GM23338 (cell line): ENCODE data around the gene DNAJC19. TPM values are rescaled to one million over a fixed set of nuclear protein-coding genes. Genes with fewer than 3 reads are reported as not detected.

Experiments
- ATAC-seq: fragments of 200-7000 bp; cut with Tn5 transposase; 3 replicates; pipeline ENCODE4 v1.9.1; 2020
- DNase-seq: peaks from one replicate; pipeline ENCODE4 v3.0.0-alpha.2; 2015; ENCODE audit warnings: low spot score
- H2AFZ ChIP-seq: fragments of 200-600 bp; sonication (generic); 2 replicates; pipeline ENCODE4 v1.8.0; 2016; ENCODE audit warnings: antibody characterized with exemption, mild to moderate bottlenecking, moderate library complexity
- H3F3A ChIP-seq: fragments of 200-600 bp; sonication (generic); replicated peaks from 2 replicates; pipeline ENCODE4 v1.8.0; 2017; ENCODE audit warnings: antibody characterized with exemption, mixed run types, low read depth
- H3K27ac ChIP-seq: fragments of 200-600 bp; sonication (generic); 2 replicates; pipeline ENCODE4 v1.6.1; 2016; ENCODE audit warnings: low read depth
- H3K27me3 ChIP-seq: fragments of 200-600 bp; sonication (generic); 2 replicates; pipeline ENCODE4 v1.8.0; 2016; ENCODE audit warnings: mild to moderate bottlenecking, mixed run types, moderate library complexity; ENCODE audit not compliant: insufficient read depth
- H3K36me3 ChIP-seq: fragments of 200-600 bp; sonication (generic); 2 replicates; pipeline ENCODE4 v1.8.0; 2016; ENCODE audit warnings: mild to moderate bottlenecking; ENCODE audit not compliant: insufficient read depth
- H3K4me1 ChIP-seq: fragments of 200-600 bp; sonication (generic); 2 replicates; pipeline ENCODE4 v1.8.0; 2016; ENCODE audit warnings: mild to moderate bottlenecking, moderate library complexity; ENCODE audit not compliant: insufficient read depth
- H3K4me2 ChIP-seq: fragments of 200-600 bp; sonication (generic); 2 replicates; pipeline ENCODE4 v1.7.1; 2017; ENCODE audit warnings: mixed run types
- H3K4me3 ChIP-seq: fragments of 200-600 bp; sonication (generic); 2 replicates; pipeline ENCODE4 v1.6.1; 2016; ENCODE audit warnings: mixed run types
- H3K79me2 ChIP-seq: fragments of 200-600 bp; sonication (generic); replicated peaks from 2 replicates; pipeline ENCODE4 v1.8.0; 2017; ENCODE audit warnings: mild to moderate bottlenecking; ENCODE audit not compliant: insufficient read depth
- H3K9me2 ChIP-seq: fragments of 200-600 bp; sonication (generic); 2 replicates; pipeline ENCODE4 v1.8.0; 2017; ENCODE audit not compliant: insufficient read depth
- H4K20me1 ChIP-seq: fragments of 200-600 bp; sonication (generic); replicated peaks from 2 replicates; pipeline ENCODE4 v1.8.0; 2017; ENCODE audit warnings: mild to moderate bottlenecking; ENCODE audit not compliant: insufficient read depth
- H3K27ac Mint-ChIP-seq: 2 replicates; pipeline ENCODE4 v1.8.0; 2020; ENCODE audit warnings: inconsistent platforms, mild to moderate bottlenecking, moderate library complexity, mixed read lengths
- H3K27me3 Mint-ChIP-seq: 3 replicates; pipeline ENCODE4 v1.8.0; 2022; ENCODE audit warnings: low read depth, mild to moderate bottlenecking, moderate library complexity, mixed read lengths, inconsistent platforms; ENCODE audit not compliant: insufficient read depth, poor library complexity
- H3K36me3 Mint-ChIP-seq: 3 replicates; pipeline ENCODE4 v1.8.0; 2021; ENCODE audit warnings: low read depth, mild to moderate bottlenecking, inconsistent platforms, moderate library complexity, mixed read lengths
- H3K4me1 Mint-ChIP-seq: 3 replicates; pipeline ENCODE4 v1.8.0; 2020; ENCODE audit warnings: mild to moderate bottlenecking, inconsistent platforms, mixed read lengths
- H3K4me3 Mint-ChIP-seq: 3 replicates; pipeline ENCODE4 v1.8.0; 2021; ENCODE audit warnings: moderate library complexity, mild to moderate bottlenecking, inconsistent platforms, mixed read lengths
- H3K9me3 Mint-ChIP-seq: 3 replicates; pipeline ENCODE4 v1.8.0; 2020; ENCODE audit warnings: moderate library complexity, mild to moderate bottlenecking, inconsistent platforms, mixed read lengths
- CREB1 ChIP-seq: fragments of 250-450 bp; sonication (Bioruptor Pico); IDR thresholded peaks from 2 replicates; pipeline ENCODE4 v1.5.0; 2020; ENCODE audit warnings: low read depth, mild to moderate bottlenecking, moderate library complexity
- CTCF ChIP-seq, 2 experiments: fragments of 200-600 bp in 1 of 2; sonication (generic) in 1 of 2; conservative IDR thresholded peaks; 2 replicates each; pipeline versions ENCODE4 v1.5.1 to v1.6.1; 2016 to 2017; ENCODE audit warnings: antibody characterized with exemption in 2 of 2, low read depth in 2 of 2, mild to moderate bottlenecking in 2 of 2, moderate library complexity in 1 of 2
- ETS1 ChIP-seq: IDR thresholded peaks from 2 replicates; pipeline ENCODE4 v1.6.1; 2016; ENCODE audit warnings: antibody characterized with exemption
- EZH2 ChIP-seq: fragments of 200-600 bp; sonication (generic); IDR thresholded peaks from one replicate; pipeline ENCODE4 v1.8.0; 2017; ENCODE audit warnings: antibody characterized with exemption, mild to moderate bottlenecking, low read depth; ENCODE audit not compliant: unreplicated experiment
- EZH2phosphoT487 ChIP-seq: fragments of 200-600 bp; sonication (generic); IDR thresholded peaks from one replicate; pipeline ENCODE4 v1.8.1; 2018; ENCODE audit warnings: antibody characterized with exemption; ENCODE audit not compliant: unreplicated experiment
- JUNB ChIP-seq: IDR thresholded peaks from one replicate; pipeline ENCODE4 v1.6.1; 2016; ENCODE audit warnings: antibody characterized with exemption; ENCODE audit not compliant: unreplicated experiment
- NANOG ChIP-seq: IDR thresholded peaks from 2 replicates; pipeline ENCODE4 v1.6.1; 2016; ENCODE audit warnings: antibody characterized with exemption, borderline replicate concordance
- POLR2AphosphoS5 ChIP-seq: IDR thresholded peaks from 2 replicates; pipeline ENCODE4 v1.6.1; 2016; ENCODE audit warnings: antibody characterized with exemption, low read depth
- REST ChIP-seq: IDR thresholded peaks from one replicate; pipeline ENCODE4 v1.6.1; 2018; ENCODE audit warnings: antibody characterized with exemption; ENCODE audit not compliant: unreplicated experiment
- STAT1 ChIP-seq: IDR thresholded peaks from one replicate; pipeline ENCODE4 v1.6.1; 2016; ENCODE audit warnings: antibody characterized with exemption; ENCODE audit not compliant: unreplicated experiment
- ZNF114 ChIP-seq: fragments of 250-450 bp; sonication (Bioruptor Pico); IDR thresholded peaks from 2 replicates; pipeline ENCODE4 v1.5.0; 2020; ENCODE audit warnings: mild to moderate bottlenecking, moderate library complexity
- ZNF331 ChIP-seq: fragments of 250-450 bp; sonication (Bioruptor Pico); IDR thresholded peaks from 2 replicates; pipeline ENCODE4 v1.5.0; 2020; ENCODE audit warnings: low read depth, mild to moderate bottlenecking, moderate library complexity
- ZNF462 ChIP-seq: fragments of 250-450 bp; sonication (Bioruptor Pico); IDR thresholded peaks from 2 replicates; pipeline ENCODE4 v1.5.0; 2020; ENCODE audit warnings: mild to moderate bottlenecking, moderate library complexity
- polyA plus RNA-seq: library from polyadenylated mRNA; unstranded; fragments of >200 nt; fragmentation: Nextera tagmentation; extraction: Ambion mirVana; gene quantifications from 2 replicates; pipeline ENCODE4 v1.2.1, GENCODE V29; 2016
- total RNA-seq: library from RNA; depleted of rRNA; stranded (reverse); fragments of >200 nt; shearing (Covaris generic); gene quantifications from 2 replicates; pipeline ENCODE4 v1.2.3, GENCODE V29; 2014

The DNAJC19 gene
- total and polyA plus RNA-seq, 2 experiments from 2014 or later = 33.4 to 312 TPM

GRCh38 chr3:180940826-180941225 lies 48.7 kb downstream of the DNAJC19 start:
- H4K20me1 ChIP-seq = peaks cover 33% of the 10 kb centered on the region
- no peaks in the 10 kb centered on the region for H3F3A ChIP-seq
- TF ChIP-seq CTCF (conservative IDR thresholded peaks at IDR 0.05; ENCODE audit: low read depth in 2 of 2) (no peak), JUNB (no peak), REST (no peak), STAT1 (no peak), ZNF462 (no peak), POLR2AphosphoS5 (no peak), ETS1 (no peak), NANOG (no peak), ZNF331 (CRISPR knock-in tag) (no peak), CREB1 (CRISPR knock-in tag) (no peak), EZH2phosphoT487 (no peak), EZH2 (no peak), ZNF114 (CRISPR knock-in tag) (no peak)
- no peaks in the 10 kb centered on the region for H3K4me1 ChIP-seq
- no peak overlapping the region for H3K4me3 ChIP-seq
- Mint-ChIP-seq H3K27me3 (no peaks in the 10 kb centered on the region), H3K36me3 (peaks cover 55% of the 10 kb centered on the region), H3K4me3 (no peak overlapping the region), H3K27ac (no peak overlapping the region), H3K9me3 (no peaks in the 10 kb centered on the region), H3K4me1 (no peaks in the 10 kb centered on the region)
- no peak overlapping the region for H3K4me2 ChIP-seq
- DNase-seq = no peak
- ATAC-seq = no peak
- H3K27ac ChIP-seq = no peak overlapping the region
- peaks cover 100% of the 10 kb centered on the region for H3K79me2 ChIP-seq
- H3K9me2 ChIP-seq = no peaks in the 10 kb centered on the region
- peaks cover 32% of the 10 kb centered on the region for H3K36me3 ChIP-seq
- no peaks in the 10 kb centered on the region for H3K27me3 ChIP-seq
- no peak overlapping the region for H2AFZ ChIP-seq
